ENCODE results near the gene LRRC32.

The LRRC32 gene

GRCh38 chr11:76661834-76662434 lies 8.6 kb downstream of the LRRC32 start:
- DNase-seq: no peak

GRCh38 chr11:76661306-76661751 lies 9.2 kb downstream of the LRRC32 start:
- no peak for DNase-seq

- DNase-seq: no peak
These were observed 9.8 kb downstream of the LRRC32 start for GRCh38 chr11:76660533-76661305.

- DNase-seq: no peak
These were observed 10.6 kb downstream of the LRRC32 start for GRCh38 chr11:76659672-76660532.

- no peak for DNase-seq
These were observed 11.6 kb downstream of the LRRC32 start for GRCh38 chr11:76658651-76659650.

- no peak for DNase-seq
These were observed 12.3 kb downstream of the LRRC32 start for GRCh38 chr11:76658231-76658630.

- peak; percentile 44 for DNase-seq
These were observed 13.1 kb downstream of the LRRC32 start for GRCh38 chr11:76657187-76658170.

GRCh38 chr11:76656571-76657081 lies 13.9 kb downstream of the LRRC32 start:
- peak; percentile 43 for DNase-seq

GRCh38 chr11:76656050-76656531 lies 14.5 kb downstream of the LRRC32 start:
- peak; percentile 40 for DNase-seq

GRCh38 chr11:76655501-76656049 lies 15.0 kb downstream of the LRRC32 start:
- DNase-seq: peak; percentile 45

GRCh38 chr11:76654980-76655379 lies 15.6 kb downstream of the LRRC32 start:
- peak; percentile 41 for DNase-seq

GRCh38 chr11:76654298-76654851 lies 16.2 kb downstream of the LRRC32 start:
- DNase-seq: peak; percentile 30

- peak; percentile 33 for DNase-seq
These were observed 16.8 kb downstream of the LRRC32 start for GRCh38 chr11:76653674-76654284.

GRCh38 chr11:76653012-76653673 lies 17.4 kb downstream of the LRRC32 start:
- peak; percentile 32 for DNase-seq

- peak; percentile 34 for DNase-seq
These were observed 20.6 kb downstream of the LRRC32 start for GRCh38 chr11:76649851-76650372.

- no peak for DNase-seq
These were observed 21.5 kb downstream of the LRRC32 start for GRCh38 chr11:76649011-76649410.

- peak; percentile 10 for DNase-seq
These were observed 22.5 kb downstream of the LRRC32 start for GRCh38 chr11:76648061-76648460.

GRCh38 chr11:76646882-76647534 lies 23.5 kb downstream of the LRRC32 start:
- DNase-seq: no peak

Measured in activated CD8-positive, alpha-beta memory T cell treated with anti-CD3 and anti-CD28 coated beads, Interleukin-2, amount 50 U/mL, for 48 hours (primary cell).